SIG-M5 treated with dmso at 0.1 percent for 504 hours (cell line): Measurements from ENCODE around the gene RYK.
"Not testable (repeated sequence)": the region's sequence is repeated elsewhere in the genome, so short reads cannot be mapped to it uniquely, and the experiment has no call there.

ENCODE experiments used
- DNase-seq: peaks from one replicate; lab custom pipeline; 2025; ENCODE audit not compliant: unreplicated experiment; lab: John Stamatoyannopoulos, UW

The RYK gene

GRCh38 chr3:134222835-134223234 is 27.8 kb downstream of the RYK start:
- DNase-seq = no peak

GRCh38 chr3:134216851-134217250 is 33.8 kb downstream of the RYK start:
- DNase-seq = no peak

GRCh38 chr3:134216191-134216764 is 34.4 kb downstream of the RYK start:
- DNase-seq = no peak

- DNase-seq = no peak
Measured at GRCh38 chr3:134214239-134214638, 36.4 kb downstream of the RYK start.

GRCh38 chr3:134212967-134213665 is 37.5 kb downstream of the RYK start:
- DNase-seq = peak; percentile 73

- peak; percentile 75 for DNase-seq
Measured at GRCh38 chr3:134211797-134212196, 38.9 kb downstream of the RYK start.

GRCh38 chr3:134205451-134205850 is 45.2 kb downstream of the RYK start:
- DNase-seq = no peak

GRCh38 chr3:134201201-134202130 is 49.2 kb downstream of the RYK start:
- no peak for DNase-seq

- not testable (repeated sequence) for DNase-seq
Measured at GRCh38 chr3:134199880-134200279, 50.8 kb downstream of the RYK start.

GRCh38 chr3:134199240-134199639 is 51.4 kb downstream of the RYK start:
- DNase-seq = no peak

GRCh38 chr3:134198414-134198813 is 52.2 kb downstream of the RYK start:
- DNase-seq = no peak

GRCh38 chr3:134197681-134198261 is 52.9 kb downstream of the RYK start:
- DNase-seq = peak; percentile 66

GRCh38 chr3:134194247-134194646 is 56.4 kb downstream of the RYK start:
- DNase-seq = no peak

- DNase-seq = no peak
Measured at GRCh38 chr3:134190250-134190649, 60.4 kb downstream of the RYK start.

- no peak for DNase-seq
Measured at GRCh38 chr3:134189849-134190248, 60.8 kb downstream of the RYK start.

- no peak for DNase-seq
Measured at GRCh38 chr3:134186391-134186790, 64.3 kb downstream of the RYK start.

GRCh38 chr3:134180761-134181160 is 69.9 kb downstream of the RYK start:
- no peak for DNase-seq

- DNase-seq = no peak
Measured at GRCh38 chr3:134179508-134179907, 71.2 kb downstream of the RYK start.

GRCh38 chr3:134163096-134163495 is 87.6 kb downstream of the RYK start:
- no peak for DNase-seq

- no peak for DNase-seq
Measured at GRCh38 chr3:134161898-134162615, 88.6 kb downstream of the RYK start.

GRCh38 chr3:134155446-134155845 is 95.2 kb downstream of the RYK start:
- no peak for DNase-seq
